SIG-M5 (cell line): ENCODE data around the gene SLC26A9.
"Not testable (repeated sequence)": the region's sequence is repeated elsewhere in the genome, so short reads cannot be mapped to it uniquely, and the experiment has no call there.

Experiments
- DNase-seq: peaks from one replicate; lab custom pipeline; 2025; lab: John Stamatoyannopoulos, UW

The SLC26A9 gene

DNA sequence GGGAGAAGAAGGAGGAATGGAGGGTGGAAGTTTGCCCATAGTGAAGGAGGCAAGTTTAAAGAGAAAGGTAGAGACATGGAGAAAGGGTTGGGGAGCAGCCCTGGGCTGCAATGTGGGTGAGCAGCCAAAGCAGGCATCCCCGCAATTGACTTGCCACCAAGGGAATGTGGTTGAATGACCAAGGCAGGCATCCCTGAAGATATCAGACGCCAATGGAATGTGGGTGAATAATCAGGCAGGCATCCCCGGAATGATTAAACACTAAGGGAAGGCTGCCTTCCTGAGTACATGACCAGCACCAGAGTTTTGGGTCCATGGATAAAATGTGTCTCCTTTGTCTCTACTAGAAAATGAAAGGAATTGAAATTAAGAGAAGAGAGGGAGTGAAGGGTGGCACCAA, 53.5 kb downstream of the SLC26A9 start:
- not testable (repeated sequence) for DNase-seq

DNA sequence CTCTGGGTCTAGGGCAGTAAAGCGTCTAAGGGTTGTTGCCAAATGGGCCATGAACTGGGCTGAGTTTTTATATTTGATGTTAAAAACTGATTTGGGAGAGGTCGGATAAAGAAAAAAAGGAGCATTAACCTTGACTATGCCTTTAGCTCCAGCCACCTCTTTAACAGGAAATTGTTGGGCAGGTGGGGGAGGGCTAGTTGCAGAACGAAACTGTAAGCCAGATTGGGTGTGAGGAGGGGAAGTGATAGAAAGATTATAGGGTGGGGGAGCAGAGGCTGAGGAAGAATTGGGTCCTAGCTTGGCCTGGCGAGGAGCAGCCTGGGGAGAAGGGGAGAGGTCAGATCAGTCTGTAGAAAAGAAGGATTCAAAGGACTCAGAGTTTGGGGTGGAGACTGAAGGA, 54.2 kb downstream of the SLC26A9 start:
- DNase-seq, result not testable (repeated sequence)

DNA sequence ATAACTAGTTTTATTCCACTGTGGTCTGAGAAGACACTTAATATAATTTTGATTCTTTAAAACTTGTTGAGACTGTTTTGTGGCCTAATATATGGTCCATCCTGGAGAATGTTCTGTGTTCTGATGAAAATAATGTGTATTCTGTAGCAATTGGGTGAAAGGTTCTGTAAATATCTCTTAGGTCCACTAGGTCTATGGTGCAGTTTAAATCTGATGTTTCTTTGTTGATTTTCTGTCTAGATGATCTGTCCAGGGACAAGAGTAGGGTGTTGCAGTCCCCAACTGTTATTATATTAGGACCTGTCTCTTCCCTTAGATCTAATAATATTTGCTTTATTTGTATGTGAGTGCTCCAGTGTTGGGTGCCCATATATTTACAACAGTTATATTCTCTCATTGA, 59.5 kb downstream of the SLC26A9 start:
- DNase-seq, result no peak

DNA sequence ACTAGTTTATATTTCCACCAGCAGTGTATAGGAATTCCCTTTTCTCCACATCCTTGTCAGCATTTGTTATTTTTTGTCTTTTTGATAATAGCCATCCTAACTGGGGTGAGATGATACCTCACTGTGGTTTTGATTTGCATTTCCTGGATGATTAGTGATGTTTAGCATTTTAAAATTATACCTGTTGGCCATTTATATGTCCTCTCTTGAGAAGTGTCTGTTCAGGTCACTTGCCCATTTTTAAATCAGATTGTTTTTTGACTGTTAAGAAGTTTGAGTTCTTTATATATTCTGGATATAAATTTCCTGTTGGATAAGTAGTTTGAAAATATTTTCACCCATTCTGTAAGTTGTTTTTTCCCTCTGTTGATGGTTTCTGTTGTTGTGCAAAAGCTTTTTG, 62.3 kb downstream of the SLC26A9 start:
- no peak for DNase-seq

DNA sequence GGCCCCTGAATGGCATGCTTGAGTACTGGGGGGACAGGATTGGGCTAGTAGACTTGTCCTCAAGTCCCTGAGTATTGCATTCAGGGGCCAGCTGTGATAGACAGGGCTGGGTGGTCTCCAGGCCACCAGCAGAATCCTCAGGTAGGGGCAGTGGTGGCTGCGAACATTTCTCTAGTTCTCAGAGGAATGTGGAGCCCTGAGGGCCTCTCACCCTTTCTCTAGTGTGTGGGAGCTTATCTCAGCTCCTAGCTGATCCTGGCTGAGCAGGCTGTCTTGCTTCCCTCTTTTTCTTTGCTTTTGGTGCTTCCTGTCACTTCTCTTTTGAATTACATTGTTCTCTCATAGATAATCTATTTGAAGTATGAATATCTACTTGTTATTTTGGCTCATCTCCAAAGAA, 63.3 kb downstream of the SLC26A9 start:
- DNase-seq, result no peak

DNA sequence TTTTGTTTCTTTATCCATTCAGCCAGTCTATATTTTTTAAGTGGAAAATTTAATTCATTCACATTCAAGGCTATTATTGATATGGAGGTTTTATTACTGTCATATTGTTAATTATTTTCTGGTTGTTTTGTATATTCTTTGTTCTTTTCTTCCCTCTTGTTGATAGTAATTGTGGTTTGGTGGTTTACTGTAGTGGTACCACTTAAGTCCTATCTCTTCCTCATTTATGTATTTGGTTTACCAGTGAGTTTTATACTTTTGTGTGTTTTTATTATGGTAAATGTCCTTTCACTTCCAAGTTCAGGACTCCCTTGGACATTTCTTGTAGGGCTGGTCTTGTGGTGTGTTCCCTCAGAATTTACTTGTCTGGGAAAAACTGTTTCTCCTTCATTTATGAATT, 65.2 kb downstream of the SLC26A9 start:
- DNase-seq, result no peak

DNA sequence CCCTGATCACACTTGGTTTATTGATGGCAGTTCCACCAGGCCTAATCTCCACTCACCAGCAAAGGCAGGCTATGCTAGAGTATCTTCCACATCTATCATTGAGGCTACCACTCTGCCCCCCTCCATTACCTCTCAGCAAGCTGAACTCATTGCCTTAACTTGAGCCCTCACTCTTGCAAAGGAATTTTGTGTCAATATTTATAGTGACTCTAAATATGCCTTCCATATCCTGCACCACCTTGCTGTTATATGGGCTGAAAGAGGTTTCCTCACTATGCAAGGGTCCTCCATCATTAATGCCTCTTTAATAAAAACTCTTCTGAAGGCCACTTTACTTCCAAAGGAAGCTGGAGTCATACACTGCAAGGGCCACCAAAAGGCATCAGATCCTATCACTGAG, 70.1 kb downstream of the SLC26A9 start:
- DNase-seq, result not testable (repeated sequence)

DNA sequence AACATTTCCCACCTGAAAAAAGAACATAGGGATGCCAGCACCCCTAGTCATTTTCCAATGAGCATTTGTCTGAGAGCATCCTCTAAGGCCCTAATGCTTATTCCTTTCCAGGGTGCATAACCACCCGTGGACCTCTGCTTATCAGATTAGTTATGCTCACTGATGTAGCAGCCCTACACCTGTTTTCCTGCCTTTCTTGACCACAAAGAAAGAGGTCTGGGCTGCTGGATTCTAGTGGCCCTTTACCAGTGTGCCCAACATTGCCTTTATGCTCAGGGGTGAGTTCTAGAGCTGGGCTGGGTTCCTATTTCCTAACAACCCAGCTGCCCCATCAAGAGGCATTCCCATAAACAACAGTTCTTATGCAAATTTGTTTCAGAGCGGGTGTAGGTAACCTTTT, 73.0 kb downstream of the SLC26A9 start:
- DNase-seq, result no peak
